Measurements from ENCODE around the gene NXPH1. TPM values are rescaled to one million over a fixed set of nuclear protein-coding genes. Genes with fewer than 3 reads are reported as not detected.

The NXPH1 gene
- total and polyA plus RNA-seq, 9 of the 15 experiments (the other 6 are each of a cell fraction or from before 2014, with no cell fraction given): 0.16 TPM; not detected in 8

- TF ChIP-seq, protein P1, sequence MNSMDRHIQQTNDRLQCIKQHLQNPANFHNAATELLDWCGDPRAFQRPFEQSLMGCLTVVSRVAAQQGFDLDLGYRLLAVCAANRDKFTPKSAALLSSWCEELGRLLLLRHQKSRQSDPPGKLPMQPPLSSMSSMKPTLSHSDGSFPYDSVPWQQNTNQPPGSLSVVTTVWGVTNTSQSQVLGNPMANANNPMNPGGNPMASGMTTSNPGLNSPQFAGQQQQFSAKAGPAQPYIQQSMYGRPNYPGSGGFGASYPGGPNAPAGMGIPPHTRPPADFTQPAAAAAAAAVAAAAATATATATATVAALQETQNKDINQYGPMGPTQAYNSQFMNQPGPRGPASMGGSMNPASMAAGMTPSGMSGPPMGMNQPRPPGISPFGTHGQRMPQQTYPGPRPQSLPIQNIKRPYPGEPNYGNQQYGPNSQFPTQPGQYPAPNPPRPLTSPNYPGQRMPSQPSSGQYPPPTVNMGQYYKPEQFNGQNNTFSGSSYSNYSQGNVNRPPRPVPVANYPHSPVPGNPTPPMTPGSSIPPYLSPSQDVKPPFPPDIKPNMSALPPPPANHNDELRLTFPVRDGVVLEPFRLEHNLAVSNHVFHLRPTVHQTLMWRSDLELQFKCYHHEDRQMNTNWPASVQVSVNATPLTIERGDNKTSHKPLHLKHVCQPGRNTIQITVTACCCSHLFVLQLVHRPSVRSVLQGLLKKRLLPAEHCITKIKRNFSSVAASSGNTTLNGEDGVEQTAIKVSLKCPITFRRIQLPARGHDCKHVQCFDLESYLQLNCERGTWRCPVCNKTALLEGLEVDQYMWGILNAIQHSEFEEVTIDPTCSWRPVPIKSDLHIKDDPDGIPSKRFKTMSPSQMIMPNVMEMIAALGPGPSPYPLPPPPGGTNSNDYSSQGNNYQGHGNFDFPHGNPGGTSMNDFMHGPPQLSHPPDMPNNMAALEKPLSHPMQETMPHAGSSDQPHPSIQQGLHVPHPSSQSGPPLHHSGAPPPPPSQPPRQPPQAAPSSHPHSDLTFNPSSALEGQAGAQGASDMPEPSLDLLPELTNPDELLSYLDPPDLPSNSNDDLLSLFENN (IDR thresholded peaks at IDR 0.05; ENCODE audit: low read depth in 2 of 2, low read length in 2 of 2): peak in 1 of 2 experiments; percentile 82; a peak in 1 of 4 replicates
- TF ChIP-seq SIN3A (IDR thresholded peaks at IDR 0.05; ENCODE audit: borderline replicate concordance in 2 of 2, control insufficient read depth in 1 of 2, low read depth in 2 of 2, low read length in 2 of 2): no peak
- no peak for TF ChIP-seq ZNF165 (CRISPR knock-in tag; IDR thresholded peaks at IDR 0.05; ENCODE audit: borderline replicate concordance)
- no peak for TF ChIP-seq ARID3B (CRISPR knock-in tag; IDR thresholded peaks at IDR 0.05; ENCODE audit: borderline replicate concordance)
- peak; percentile 68 to 77; a peak in 3 of 4 replicates for TF ChIP-seq MLLT1 (IDR thresholded peaks at IDR 0.05)
- 0 out of 2 replicates have a peak, but pooled peaks have one; percentile 32 for TF ChIP-seq ZNF175 (CRISPR knock-in tag; IDR thresholded peaks at IDR 0.05; ENCODE audit: low read depth)
- TF ChIP-seq ZNF449 (CRISPR knock-in tag; IDR thresholded peaks at IDR 0.05): no peak
- no peak for TF ChIP-seq POU5F1 (IDR thresholded peaks at IDR 0.05; ENCODE audit: borderline replicate concordance, low read depth, low read length, partially characterized antibody)
- no peak for TF ChIP-seq ZFPM2 (CRISPR knock-in tag; IDR thresholded peaks at IDR 0.05)
- TF ChIP-seq NFATC3 (IDR thresholded peaks at IDR 0.05): peak; percentile 18; the same call in 1 of the 2 replicates
- no peak for TF ChIP-seq PHB (CRISPR knock-in tag; IDR thresholded peaks at IDR 0.05)
- TF ChIP-seq ZNF717 (CRISPR knock-in tag; IDR thresholded peaks at IDR 0.05): no peak
- no peak for TF ChIP-seq ZNF282 (CRISPR knock-in tag; IDR thresholded peaks at IDR 0.05)
- no peak for TF ChIP-seq MAX (CRISPR knock-in tag; IDR thresholded peaks at IDR 0.05)
- no peak for TF ChIP-seq MYNN (IDR thresholded peaks at IDR 0.05)
- TF ChIP-seq MYNN (CRISPR knock-in tag; IDR thresholded peaks at IDR 0.05): no peak
- no peak for TF ChIP-seq SRSF3 (IDR thresholded peaks at IDR 0.05; ENCODE audit: insufficient read depth, low read length)
- no peak for TF ChIP-seq IFI16 (CRISPR knock-in tag; IDR thresholded peaks at IDR 0.05)
- no peak for TF ChIP-seq LCOR (CRISPR knock-in tag; IDR thresholded peaks at IDR 0.05)
- no peak for TF ChIP-seq ZNF707 (CRISPR knock-in tag; conservative IDR thresholded peaks at IDR 0.05)
- TF ChIP-seq ARID1B (IDR thresholded peaks at IDR 0.05): peak; percentile 96
- TF ChIP-seq ZNF217 (CRISPR knock-in tag; IDR thresholded peaks at IDR 0.05): no peak
Measured at GRCh38 chr7:8762803-8763202, 329.4 kb downstream of the NXPH1 start (continued).
